ENCODE results near the gene MAGI2. TPM values are rescaled to one million over a fixed set of nuclear protein-coding genes. Genes with fewer than 3 reads are reported as not detected.

Gene MAGI2
- total RNA-seq, 4 donors from 2014 or later = 0.23 to 5.5 (median 0.45) TPM

DNA sequence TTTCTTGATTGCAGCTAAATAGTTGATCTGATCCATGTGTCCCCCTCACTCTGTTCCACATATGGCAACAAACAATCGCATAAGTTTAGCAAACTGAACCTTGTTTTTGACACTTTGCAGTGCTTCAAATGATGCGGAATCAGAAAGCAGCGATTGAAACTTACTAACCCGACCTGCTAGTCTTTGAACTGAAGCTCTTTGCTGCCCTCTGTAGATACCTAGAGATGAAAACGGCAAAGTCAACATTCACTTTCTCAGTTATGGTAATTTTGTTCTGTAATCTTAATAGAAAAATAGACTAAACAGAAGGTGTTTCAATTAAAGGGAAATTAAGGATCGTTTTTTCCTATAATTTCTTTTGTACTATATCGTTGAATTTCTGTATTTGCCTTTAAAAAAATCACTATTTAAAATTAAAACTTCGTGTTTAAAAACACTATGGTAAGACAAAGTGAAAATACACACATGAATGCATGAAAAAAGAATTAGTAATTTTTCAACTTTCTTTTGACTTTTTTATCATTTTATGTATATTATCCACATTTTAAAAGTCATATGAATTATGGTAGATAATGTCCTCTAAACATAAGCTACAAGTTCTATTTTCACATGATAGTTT is 276.5 kb downstream of the MAGI2 start:
- Histone ChIP-seq H3K27ac (no peak overlapping the region), H3K36me3 (no peaks in the 10 kb centered on the region), H3K4me3 (no peak overlapping the region), H3K9me3 (no peaks in the 10 kb centered on the region), H3K4me1 (no peaks in the 10 kb centered on the region), H3K27me3 (no peaks in the 10 kb centered on the region)
- WGBS, 2 donors = 11 to 15% methylated on average over 8 of the region's 8 CpGs
- TF ChIP-seq, protein P1, sequence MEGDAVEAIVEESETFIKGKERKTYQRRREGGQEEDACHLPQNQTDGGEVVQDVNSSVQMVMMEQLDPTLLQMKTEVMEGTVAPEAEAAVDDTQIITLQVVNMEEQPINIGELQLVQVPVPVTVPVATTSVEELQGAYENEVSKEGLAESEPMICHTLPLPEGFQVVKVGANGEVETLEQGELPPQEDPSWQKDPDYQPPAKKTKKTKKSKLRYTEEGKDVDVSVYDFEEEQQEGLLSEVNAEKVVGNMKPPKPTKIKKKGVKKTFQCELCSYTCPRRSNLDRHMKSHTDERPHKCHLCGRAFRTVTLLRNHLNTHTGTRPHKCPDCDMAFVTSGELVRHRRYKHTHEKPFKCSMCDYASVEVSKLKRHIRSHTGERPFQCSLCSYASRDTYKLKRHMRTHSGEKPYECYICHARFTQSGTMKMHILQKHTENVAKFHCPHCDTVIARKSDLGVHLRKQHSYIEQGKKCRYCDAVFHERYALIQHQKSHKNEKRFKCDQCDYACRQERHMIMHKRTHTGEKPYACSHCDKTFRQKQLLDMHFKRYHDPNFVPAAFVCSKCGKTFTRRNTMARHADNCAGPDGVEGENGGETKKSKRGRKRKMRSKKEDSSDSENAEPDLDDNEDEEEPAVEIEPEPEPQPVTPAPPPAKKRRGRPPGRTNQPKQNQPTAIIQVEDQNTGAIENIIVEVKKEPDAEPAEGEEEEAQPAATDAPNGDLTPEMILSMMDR (IDR thresholded peaks at IDR 0.05) = peak; percentile 21 to 50 (median 26)
- no peak for TF ChIP-seq POLR2A (IDR thresholded peaks at IDR 0.05)
- no peak for DNase-seq
- intact Hi-C loops (cut with DNase I) = loop anchor here (10.0 kb wide), 1 partner anchor 1152 kb away; no protein-coding TSS in a partner anchor

DNA sequence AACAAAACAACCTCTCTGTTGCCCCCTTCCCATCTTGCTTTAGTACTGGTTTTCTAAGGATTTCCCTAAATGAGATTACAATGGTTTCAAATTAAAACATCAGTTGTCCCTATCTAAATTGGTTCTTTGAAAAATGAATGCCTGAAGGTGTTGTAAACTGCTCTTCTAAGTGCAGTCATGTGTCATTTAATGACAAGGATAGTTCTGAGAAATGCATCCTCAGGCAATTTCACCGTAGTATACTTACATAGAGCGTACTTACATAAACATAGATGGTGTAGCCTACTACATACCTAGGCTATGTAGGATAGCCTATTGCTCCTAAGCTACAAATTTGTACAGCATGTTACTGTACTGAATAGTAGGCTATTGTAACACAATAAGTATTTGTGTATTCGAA is 278.1 kb downstream of the MAGI2 start:
- no peaks in the 10 kb centered on the region for H3K4me1 ChIP-seq
- 84 to 86% methylated on average over 3 of the region's 3 CpGs for WGBS, 2 donors
- intact Hi-C loops (cut with DNase I) = loop anchor here (10.0 kb wide), 1 partner anchor 1151 kb away; no protein-coding TSS in a partner anchor
- no peak for DNase-seq
- H3K4me3 ChIP-seq = no peak overlapping the region
- no peak for TF ChIP-seq POLR2A (IDR thresholded peaks at IDR 0.05)
- TF ChIP-seq, protein P1 (IDR thresholded peaks at IDR 0.05) = no peak
- no peak overlapping the region for H3K27ac ChIP-seq
- H3K9me3 ChIP-seq = no peaks in the 10 kb centered on the region
- no peaks in the 10 kb centered on the region for H3K36me3 ChIP-seq
- no peaks in the 10 kb centered on the region for H3K27me3 ChIP-seq

DNA sequence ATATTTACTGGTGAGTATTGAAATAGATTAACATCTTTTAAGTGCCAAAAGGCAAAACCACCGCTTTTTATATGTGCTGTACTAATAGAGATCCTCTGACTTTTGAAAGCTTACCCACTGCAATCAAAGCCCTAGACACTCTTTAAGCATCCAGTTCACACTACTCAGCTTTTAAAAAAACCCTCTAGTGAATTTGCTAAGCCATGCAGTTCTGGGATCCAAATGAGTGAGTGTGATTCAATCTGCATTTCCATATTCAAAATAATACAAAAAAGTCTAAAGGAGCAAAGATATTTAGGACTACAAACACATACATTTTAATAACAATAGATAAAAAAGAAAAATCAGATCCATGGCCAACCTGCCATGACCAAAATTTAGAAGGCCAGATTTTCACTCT is 288.2 kb downstream of the MAGI2 start:
- Histone ChIP-seq H3K9me3 (no peaks in the 10 kb centered on the region), H3K4me3 (no peak overlapping the region), H3K27ac (no peak overlapping the region), H3K4me1 (no peaks in the 10 kb centered on the region), H3K36me3 (no peaks in the 10 kb centered on the region), H3K27me3 (no peaks in the 10 kb centered on the region)
- intact Hi-C loops (cut with DNase I) = no loop called here
- 90 to 97% methylated on average over 1 of the region's 1 CpG for WGBS, 2 donors
- TF ChIP-seq, protein P1 (IDR thresholded peaks at IDR 0.05) = no peak
- TF ChIP-seq POLR2A (IDR thresholded peaks at IDR 0.05) = no peak
- no peak for DNase-seq

DNA sequence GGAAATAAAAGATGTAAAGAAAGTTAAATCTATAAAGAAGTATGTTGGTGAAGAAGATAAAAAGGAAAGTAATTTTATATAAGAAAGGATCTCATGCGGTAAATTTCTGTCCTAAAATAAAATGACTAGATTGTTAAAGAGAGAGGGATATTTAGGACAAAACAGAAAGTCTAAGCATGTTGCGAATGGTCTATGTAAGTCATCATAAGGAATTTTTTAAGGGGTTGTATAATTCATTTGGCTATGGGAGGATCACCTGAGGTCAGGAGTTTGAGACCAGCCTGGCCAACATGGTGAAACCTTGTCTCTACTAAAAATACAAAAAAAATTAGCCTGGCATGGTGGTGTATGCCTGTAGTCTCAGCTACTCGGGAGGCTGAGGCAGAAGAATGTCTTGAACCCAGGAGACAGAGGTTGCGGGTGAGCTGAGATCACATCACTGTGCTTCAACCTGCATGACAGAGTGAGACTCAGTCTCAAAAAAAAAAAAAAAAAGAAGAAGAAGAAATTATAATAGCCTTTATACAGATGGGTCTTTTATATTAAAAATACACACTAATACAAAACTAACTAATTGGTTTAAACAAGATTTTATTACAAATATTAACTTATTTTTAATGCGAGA is 294.3 kb downstream of the MAGI2 start:
- H3K4me3 ChIP-seq = no peak overlapping the region
- H3K9me3 ChIP-seq = no peaks in the 10 kb centered on the region
- WGBS, 2 donors = 88 to 96% methylated on average over 5 of the region's 5 CpGs
- intact Hi-C loops (cut with DNase I) = no loop called here
- no peak overlapping the region for H3K27ac ChIP-seq
- H3K27me3 ChIP-seq = no peaks in the 10 kb centered on the region
- H3K36me3 ChIP-seq = no peaks in the 10 kb centered on the region
- DNase-seq = no peak
- no peaks in the 10 kb centered on the region for H3K4me1 ChIP-seq
- TF ChIP-seq POLR2A (IDR thresholded peaks at IDR 0.05) = no peak
- TF ChIP-seq, protein P1 (IDR thresholded peaks at IDR 0.05) = no peak

DNA sequence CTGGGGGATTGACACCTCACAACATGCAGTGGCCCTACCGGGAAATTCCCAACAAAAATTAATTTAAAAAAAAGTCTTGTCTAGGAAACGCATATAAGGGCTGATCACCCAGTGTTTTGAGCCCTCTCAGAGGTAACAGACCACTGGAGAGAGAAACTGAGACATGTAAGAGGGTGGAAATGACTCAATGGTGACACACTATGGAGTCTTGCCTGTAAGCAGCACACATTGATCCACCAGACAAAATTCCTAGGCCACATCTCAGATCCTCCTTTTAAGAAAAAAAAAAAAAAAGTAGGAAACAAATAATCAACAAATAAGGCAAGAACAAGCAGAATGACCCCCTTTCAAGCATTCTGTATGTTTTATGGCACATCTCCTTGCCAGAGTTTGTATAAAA is 296.2 kb downstream of the MAGI2 start:
- DNase-seq = no peak
- Histone ChIP-seq H3K36me3 (no peaks in the 10 kb centered on the region), H3K9me3 (no peaks in the 10 kb centered on the region), H3K27ac (no peak overlapping the region), H3K4me1 (no peaks in the 10 kb centered on the region), H3K4me3 (no peak overlapping the region), H3K27me3 (no peaks in the 10 kb centered on the region)
- TF ChIP-seq POLR2A (IDR thresholded peaks at IDR 0.05) = no peak
- TF ChIP-seq, protein P1 (IDR thresholded peaks at IDR 0.05) = no peak
- 73 to 100% methylated on average over 2 of the region's 2 CpGs for WGBS, 2 donors
- intact Hi-C loops (cut with DNase I) = no loop called here

Measured in esophagus squamous epithelium (tissue), 5 donors.